HepG2 (cell line): Measurements from ENCODE around the gene EPS8. TPM values are rescaled to one million over a fixed set of nuclear protein-coding genes. Genes with fewer than 3 reads are reported as not detected.

ENCODE experiments used
- ATAC-seq: fragments of 200-7000 bp; cut with Tn5 transposase; 3 replicates; pipeline ENCODE4 v1.9.1; 2020; ENCODE audit warnings: mild to moderate bottlenecking, moderate library complexity
- BruUV-seq: library from RNA; stranded (reverse); fragments of 400-500 nt; replicated peaks from 2 replicates; lab custom pipeline; 2021; lab: Mats Ljungman, UMichigan
- CTCF ChIA-PET: fragments of 300-600 bp; formaldehyde crosslinking; extraction: SDS; loops from one replicate; lab custom pipeline; 2021; ENCODE audit warnings: low total read pairs, inconsistent platforms, low intra/inter-chr PET ratio; lab: Yijun Ruan, JAX
- POLR2A ChIA-PET: fragments of 350-600 bp; sonication (Branson Sonifier 250); formaldehyde crosslinking; loops from one replicate; lab custom pipeline; 2020; ENCODE audit warnings: antibody characterized with exemption, inconsistent platforms; lab: Yijun Ruan, JAX
- DNase-seq: peaks from one replicate; pipeline ENCODE4 v3.0.0-alpha.2; 2015; ENCODE audit warnings: low spot score
- FAIRE-seq: peaks from 3 replicates; lab custom pipeline; 2011; peaks lifted over from hg19 to GRCh38; lab: Jason Lieb, UNC
- H2AFZ ChIP-seq: one replicate; pipeline ENCODE4 v1.6.1; 2011; ENCODE audit warnings: low read length, inconsistent platforms
- H3K27ac ChIP-seq: fragments of 300-600 bp; 3 replicates; pipeline ENCODE4 v1.8.0; 2011; ENCODE audit warnings: mixed run types, mild to moderate bottlenecking, mixed read lengths, low read length, inconsistent platforms; ENCODE audit not compliant: insufficient read depth; ENCODE audit errors: extremely low read length
- H3K27me3 ChIP-seq, 2 experiments: fragments of 200-600 bp in 1 of 2; 2 replicates in 1 of 2; 3 replicates in 1 of 2; pipeline versions ENCODE4 v1.6.0 to v1.8.0; 2011; ENCODE audit warnings: low read length in 2 of 2, mild to moderate bottlenecking in 2 of 2, moderate library complexity in 2 of 2, inconsistent platforms in 1 of 2; ENCODE audit not compliant: insufficient read depth in 2 of 2, control insufficient read depth in 1 of 2
- H3K36me3 ChIP-seq, 2 experiments: fragments of 200-600 bp in 1 of 2; replicated peaks in 1 of 2; 2 replicates in 1 of 2; 3 replicates in 1 of 2; pipeline versions ENCODE4 v1.5.1 to v1.8.0; 2011; ENCODE audit warnings: low read length in 2 of 2, inconsistent platforms in 1 of 2; ENCODE audit not compliant: insufficient read depth in 2 of 2, control insufficient read depth in 1 of 2
- H3K4me1 ChIP-seq: 2 replicates; pipeline ENCODE4 v1.5.1; 2012; ENCODE audit warnings: low read length, inconsistent platforms; ENCODE audit not compliant: insufficient read depth
- H3K4me2 ChIP-seq: 2 replicates; pipeline ENCODE4 v1.6.0; 2011; ENCODE audit warnings: low read depth, low read length, inconsistent platforms
- H3K4me3 ChIP-seq, 3 experiments: fragments of 200-600 bp in 1 of 3; sonication (generic), shearing (Covaris generic) in 1 of 3; replicated peaks in 1 of 3; 2 replicates each; pipeline ENCODE4 v1.5.1; 2011 to 2016; ENCODE audit warnings: low read length in 3 of 3, inconsistent platforms in 2 of 3, low read depth in 2 of 3, mild to moderate bottlenecking in 2 of 3, control low read depth in 1 of 3, mixed read lengths in 1 of 3; ENCODE audit not compliant: insufficient read depth in 1 of 3
- H3K79me2 ChIP-seq: one replicate; pipeline ENCODE4 v1.6.1; 2011; ENCODE audit warnings: low read length, inconsistent platforms; ENCODE audit not compliant: insufficient read depth
- H3K9ac ChIP-seq: 2 replicates; pipeline ENCODE4 v1.6.0; 2011; ENCODE audit warnings: mild to moderate bottlenecking, low read depth, low read length, inconsistent platforms; ENCODE audit not compliant: insufficient read depth
- H3K9me3 ChIP-seq: 2 replicates; pipeline ENCODE4 v1.5.1; 2012; ENCODE audit warnings: mild to moderate bottlenecking, low read length
- H4K20me1 ChIP-seq: 2 replicates; pipeline ENCODE4 v1.6.0; 2011; ENCODE audit warnings: inconsistent platforms, mild to moderate bottlenecking, low read length, moderate library complexity; ENCODE audit not compliant: insufficient read depth
- AHDC1 ChIP-seq: sonication (generic); formaldehyde crosslinking; IDR thresholded peaks from 2 replicates; pipeline ENCODE4 v1.5.1; 2020; ENCODE audit warnings: mild to moderate bottlenecking, missing genetic modification reagents, borderline replicate concordance
- ARID3A ChIP-seq: IDR thresholded peaks from 2 replicates; pipeline ENCODE4 v1.6.1; 2012; ENCODE audit warnings: low read depth, low read length, improper control_type of control experiment
- ATF3 ChIP-seq: sonication (generic); formaldehyde crosslinking; IDR thresholded peaks from 2 replicates; pipeline ENCODE4 v1.4.0; 2020; ENCODE audit warnings: missing genetic modification reagents
- CREB3 ChIP-seq: sonication (generic); formaldehyde crosslinking; IDR thresholded peaks from 2 replicates; pipeline ENCODE4 v1.5.0; 2020; ENCODE audit warnings: missing genetic modification reagents
- FOSL2 ChIP-seq: sonication (generic); formaldehyde crosslinking; IDR thresholded peaks from 2 replicates; pipeline ENCODE4 v1.4.0; 2020; ENCODE audit warnings: missing genetic modification reagents
- KMT2A ChIP-seq: sonication (generic); formaldehyde crosslinking; IDR thresholded peaks from 2 replicates; pipeline ENCODE4 v1.4.0; 2020; ENCODE audit warnings: missing genetic modification reagents
- NR2F6 ChIP-seq, 2 experiments: IDR thresholded peaks; 2 replicates each; pipeline ENCODE4 v1.6.1; 2016; ENCODE audit warnings: antibody characterized with exemption in 1 of 2, mild to moderate bottlenecking in 1 of 2
- SIX4 ChIP-seq: sonication (generic); formaldehyde crosslinking; IDR thresholded peaks from 2 replicates; pipeline ENCODE4 v1.4.0; 2020; ENCODE audit warnings: missing genetic modification reagents
- ZBTB14 ChIP-seq: sonication (generic); formaldehyde crosslinking; IDR thresholded peaks from 2 replicates; pipeline ENCODE4 v1.4.0; 2020; ENCODE audit warnings: missing genetic modification reagents
- ZFP91 ChIP-seq: sonication (generic); formaldehyde crosslinking; IDR thresholded peaks from 2 replicates; pipeline ENCODE4 v1.9.0; 2022; ENCODE audit warnings: missing genetic modification reagents, mild to moderate bottlenecking, borderline replicate concordance
- ZNF614 ChIP-seq: IDR thresholded peaks from 2 replicates; pipeline ENCODE4 v1.6.1; 2018; ENCODE audit warnings: missing biosample characterization, missing genetic modification reagents, inconsistent platforms, borderline replicate concordance
- ZNF747 ChIP-seq: sonication (generic); formaldehyde crosslinking; IDR thresholded peaks from 2 replicates; pipeline ENCODE4 v1.8.1; 2023; ENCODE audit warnings: missing genetic modification reagents, mild to moderate bottlenecking, borderline replicate concordance
- WGBS: methylation state at CpG from one replicate; pipeline ENCODE4 v1.1.6; 2017; ENCODE audit warnings: low lambda C conversion rate; 5-methylcytosine and 5-hydroxymethylcytosine counted together
- in situ Hi-C: cut with HindIII; loops from 2 replicates; pipeline ENCODE4 v1.10.0; 2017; ENCODE audit warnings: low pct_unique_long_range_greater_than_20kb; ENCODE audit not compliant: extremely low pct_ligation_motif_present
- intact Hi-C: fragments of 100-400 bp; cut with micrococcal nuclease; formaldehyde crosslinking; loops from one replicate; pipeline ENCODE4 v1.10.0; 2022; ENCODE audit not compliant: unreplicated experiment
- polyA plus RNA-seq, 8 experiments: library from polyadenylated mRNA; depleted of rRNA in 3 of 8; stranded (reverse) in 7 of 8; unstranded in 1 of 8; fragments of >200 nt; fragmentation: Illumina TruSeq in 4 of 8; extraction: Trizol in 4 of 8; gene quantifications; 2 replicates each; pipeline versions ENCODE4 v1.2.1 to v1.2.3, GENCODE V29; 2011 to 2016; ENCODE audit warnings: low read depth in 4 of 8, missing spikeins in 1 of 8, mixed read lengths in 1 of 8; ENCODE audit not compliant: insufficient read depth in 1 of 8
- total RNA-seq, 5 experiments: library from RNA; depleted of rRNA; stranded (reverse); fragments of >200 nt; fragmentation: Illumina TruSeq; extraction: Trizol; gene quantifications; 2 replicates each; pipeline ENCODE4 v1.2.3, GENCODE V29; 2016; ENCODE audit warnings: low read depth in 1 of 5

The EPS8 gene
- total and polyA plus RNA-seq, 2 of the 13 experiments (the other 11 are each of a cell fraction or from before 2014, with no cell fraction given), result 37.1 to 43.4 TPM

GRCh38 chr12:15731940-15732339, 57.2 kb downstream of the EPS8 start:
- ChIA-PET CTCF (no interaction called here), POLR2A (no interaction called here)
- no peak overlapping the region for H3K27ac ChIP-seq
- no peak for ATAC-seq
- H3K4me2 ChIP-seq, result peak overlapping the region; percentile 38; the same call in 1 of the 2 replicates
- no peaks in the 10 kb centered on the region for H3K27me3 ChIP-seq
- no peaks in the 10 kb centered on the region for H3K36me3 ChIP-seq
- no peak overlapping the region for H2AFZ ChIP-seq
- BruUV-seq, result no TSS peak
- H3K9ac ChIP-seq, result no peak overlapping the region
- H3K4me1 ChIP-seq, result peaks cover 29% of the 10 kb centered on the region
- no peak for DNase-seq
- H3K79me2 ChIP-seq, result peaks cover 32% of the 10 kb centered on the region
- no peaks in the 10 kb centered on the region for H3K9me3 ChIP-seq
- no peak overlapping the region for H3K4me3 ChIP-seq
- no peak for FAIRE-seq
- intact Hi-C loops, result no loop called here
- in situ Hi-C loops, result no loop called here
- WGBS, result 97% methylated on average over 3 of the region's 3 CpGs
- H4K20me1 ChIP-seq, result no peaks in the 10 kb centered on the region
- TF ChIP-seq ARID3A (no peak), ATF3 (CRISPR knock-in tag) (no peak), FOSL2 (CRISPR knock-in tag) (no peak), SIX4 (CRISPR knock-in tag) (no peak), KMT2A (CRISPR knock-in tag) (no peak), AHDC1 (CRISPR knock-in tag) (no peak), ZNF747 (CRISPR knock-in tag) (no peak), ZNF614 (CRISPR knock-in tag) (no peak), CREB3 (CRISPR knock-in tag) (no peak), ZBTB14 (no peak), NR2F6 (IDR thresholded peaks at IDR 0.05) (no peak), NR2F6 (CRISPR knock-in tag; IDR thresholded peaks at IDR 0.05) (no peak), ZFP91 (CRISPR knock-in tag) (no peak)
